COLO829 (cell line): ENCODE data around the gene FRMD4A.

Experiments
- DNase-seq: peaks from one replicate; pipeline ENCODE4 v3.0.0; 2012; ENCODE audit warnings: low spot score

FRMD4A gene

GRCh38 chr10:14186245-14186644 lies 144.5 kb downstream of the FRMD4A start:
- DNase-seq: no peak

- peak; percentile 78 for DNase-seq
Observed at GRCh38 chr10:14185316-14186045, 145.2 kb downstream of the FRMD4A start.

DNA sequence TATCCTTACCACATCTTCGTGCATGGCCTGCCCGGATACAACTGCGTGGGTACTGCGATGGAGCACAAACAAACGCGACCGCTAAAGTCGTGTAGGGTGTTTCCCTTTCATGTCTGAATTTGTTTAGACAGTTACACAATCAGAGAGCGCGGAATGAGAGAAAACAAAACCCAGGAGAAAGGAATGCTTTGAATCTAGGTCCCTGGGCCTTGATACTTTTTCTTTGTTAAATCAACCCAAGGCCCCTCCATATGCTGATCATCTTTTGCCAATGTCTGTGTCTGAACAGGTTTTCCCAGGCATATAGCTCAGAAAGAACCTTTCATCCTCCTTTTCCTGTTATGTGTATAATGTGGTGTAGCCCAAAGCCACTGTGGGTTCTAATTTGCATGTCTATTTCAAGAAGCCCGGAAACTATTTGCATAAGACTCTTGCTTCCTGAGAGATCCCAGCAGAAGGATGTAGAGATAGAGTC lies 145.8 kb downstream of the FRMD4A start:
- no peak for DNase-seq

GRCh38 chr10:14182781-14183180 lies 147.9 kb downstream of the FRMD4A start:
- DNase-seq: no peak

GRCh38 chr10:14181567-14181936 lies 149.2 kb downstream of the FRMD4A start:
- DNase-seq: no peak

DNA sequence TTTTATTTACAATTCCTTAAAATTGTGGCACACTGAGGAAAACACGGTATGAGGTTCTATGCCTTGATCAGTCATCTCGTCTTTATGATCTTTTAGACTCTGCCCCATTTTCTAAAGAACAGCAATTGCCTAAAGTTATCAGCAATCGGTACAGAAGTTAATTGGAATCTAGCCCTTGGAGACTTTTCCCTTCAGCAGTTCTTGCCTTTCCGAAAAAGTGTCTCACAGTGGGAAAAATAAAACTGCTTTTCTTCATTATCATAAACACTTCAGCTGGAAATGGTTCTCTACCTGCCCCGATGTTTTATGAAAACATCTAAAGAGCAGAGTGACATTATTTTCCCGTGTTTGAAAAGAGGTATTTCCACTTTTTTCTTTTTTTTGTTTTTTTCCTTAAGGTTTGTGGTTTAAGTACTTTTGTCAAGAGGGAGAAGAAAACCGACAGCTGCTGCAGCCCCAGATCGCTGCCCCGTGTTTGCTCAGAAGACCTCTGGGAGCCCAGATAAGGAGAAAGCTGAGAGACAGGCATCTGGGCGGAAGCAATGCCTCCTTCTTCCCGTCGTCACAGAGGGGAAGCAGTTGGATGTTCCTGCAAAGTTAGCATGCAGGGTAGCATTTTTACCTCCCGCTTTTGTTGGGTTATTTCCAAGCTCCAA lies 149.7 kb downstream of the FRMD4A start:
- DNase-seq: no peak

DNA sequence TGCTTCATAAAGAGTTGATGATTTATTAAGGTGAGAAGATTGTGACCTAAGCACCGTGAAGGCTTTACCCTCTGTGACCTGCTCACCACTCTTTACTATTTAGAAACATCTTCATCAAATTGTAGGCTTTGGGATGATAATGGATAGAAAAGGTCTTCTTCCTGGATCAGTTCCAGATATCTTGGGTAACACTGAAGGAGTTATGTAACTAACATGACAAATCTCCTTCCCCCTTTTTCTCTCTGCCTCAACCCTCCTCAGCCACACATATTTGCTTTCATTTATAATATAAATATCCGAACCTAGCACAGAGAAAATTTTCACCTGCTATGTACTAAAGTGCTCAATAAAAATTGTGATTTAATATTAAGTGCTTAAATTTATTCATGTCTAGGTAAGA lies 151.5 kb downstream of the FRMD4A start:
- no peak for DNase-seq

GRCh38 chr10:14173706-14174594 lies 156.8 kb downstream of the FRMD4A start:
- DNase-seq: no peak

DNA sequence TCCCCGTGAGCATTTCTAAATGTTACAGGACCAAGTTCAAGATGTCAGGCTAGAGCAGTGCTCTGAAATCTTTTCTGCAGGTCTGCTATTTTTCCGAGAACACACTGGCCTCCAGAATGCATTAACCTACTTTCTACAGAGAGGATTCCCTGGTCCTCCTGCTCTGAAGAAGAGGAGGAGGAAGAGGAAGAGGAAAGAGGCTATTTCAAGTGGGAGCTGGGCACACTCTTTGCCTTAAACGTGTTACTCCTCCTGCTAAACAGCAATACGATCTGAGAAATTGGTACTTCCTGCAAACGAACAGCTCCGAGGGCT lies 157.4 kb downstream of the FRMD4A start:
- DNase-seq: no peak

- DNase-seq: no peak
Observed at GRCh38 chr10:14172336-14172950, 158.3 kb downstream of the FRMD4A start.

- no peak for DNase-seq
Observed at GRCh38 chr10:14171336-14171735, 159.4 kb downstream of the FRMD4A start.

- DNase-seq: no peak
Observed at GRCh38 chr10:14163377-14164086, 167.2 kb downstream of the FRMD4A start.

GRCh38 chr10:14162629-14163344 lies 167.9 kb downstream of the FRMD4A start:
- no peak for DNase-seq

GRCh38 chr10:14162061-14162460 lies 168.7 kb downstream of the FRMD4A start:
- DNase-seq: no peak

- DNase-seq: no peak
Observed at GRCh38 chr10:14160299-14160698, 170.4 kb downstream of the FRMD4A start.

DNA sequence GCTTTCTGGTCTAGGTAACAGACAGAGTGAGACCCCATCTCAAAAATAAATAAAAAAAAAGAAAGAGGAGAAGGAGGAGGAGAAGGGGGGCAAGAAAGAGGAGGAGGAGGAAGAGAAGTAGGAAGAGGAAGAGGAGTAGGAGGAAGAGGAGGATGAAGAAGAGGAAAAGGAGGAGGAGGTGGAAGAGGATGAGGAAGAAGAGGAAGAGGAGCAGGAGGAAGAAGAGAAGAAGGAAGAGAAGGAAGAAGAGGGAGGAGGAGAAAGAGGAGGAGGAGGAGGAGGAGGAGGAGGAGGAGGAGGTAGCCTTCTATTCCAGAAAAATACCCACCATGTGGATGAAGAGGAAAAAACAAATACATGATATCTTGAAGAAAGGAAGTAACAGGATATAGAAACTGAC lies 172.1 kb downstream of the FRMD4A start:
- DNase-seq: no peak

DNA sequence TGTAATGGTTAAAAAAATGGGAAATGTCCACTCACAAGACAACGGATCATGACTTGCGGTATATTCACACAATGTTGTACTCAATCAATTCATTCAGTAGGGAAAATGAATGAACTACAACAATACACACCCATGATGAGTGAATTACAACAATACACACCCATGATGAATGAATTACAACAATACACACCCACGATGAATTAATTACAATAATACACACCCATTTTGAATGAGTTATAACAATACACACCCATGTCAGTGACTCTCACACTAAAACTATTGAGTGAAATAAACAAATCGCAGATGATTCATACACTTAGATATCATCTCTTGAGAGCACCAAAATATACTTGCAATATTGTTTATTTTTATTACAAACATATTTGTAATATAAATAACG lies 174.6 kb downstream of the FRMD4A start:
- DNase-seq: no peak

GRCh38 chr10:14153570-14154055 lies 177.1 kb downstream of the FRMD4A start:
- peak; percentile 13 for DNase-seq

DNA sequence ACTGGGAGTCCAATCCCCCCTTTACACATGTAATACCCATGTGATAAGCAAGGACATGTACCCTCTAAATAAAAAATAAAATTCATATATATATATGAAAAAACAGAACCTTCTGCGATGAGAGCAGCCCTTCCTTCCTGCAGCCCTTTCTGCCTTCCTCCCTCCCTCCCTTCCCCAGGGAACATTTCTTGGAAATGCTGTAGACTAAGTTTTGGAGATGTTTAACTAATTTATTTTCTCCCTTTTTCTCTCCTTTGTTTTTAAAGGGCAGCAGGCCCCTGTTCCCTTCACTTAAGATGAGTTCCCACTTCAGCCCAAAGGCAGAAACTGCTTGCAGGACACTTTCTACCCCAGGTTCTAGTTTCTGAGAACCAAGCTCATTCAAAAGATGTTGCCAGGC lies 179.2 kb downstream of the FRMD4A start:
- no peak for DNase-seq

GRCh38 chr10:14150526-14150925 lies 180.2 kb downstream of the FRMD4A start:
- DNase-seq: no peak

GRCh38 chr10:14146501-14146900 lies 184.2 kb downstream of the FRMD4A start:
- no peak for DNase-seq
